ENCODE results near the gene ATP2A2.

ATP2A2 gene

GRCh38 chr12:110301065-110301806 lies 20.2 kb downstream of the ATP2A2 start:
- peaks cover 59% of the 10 kb centered on the region for H3K79me2 ChIP-seq

DNA sequence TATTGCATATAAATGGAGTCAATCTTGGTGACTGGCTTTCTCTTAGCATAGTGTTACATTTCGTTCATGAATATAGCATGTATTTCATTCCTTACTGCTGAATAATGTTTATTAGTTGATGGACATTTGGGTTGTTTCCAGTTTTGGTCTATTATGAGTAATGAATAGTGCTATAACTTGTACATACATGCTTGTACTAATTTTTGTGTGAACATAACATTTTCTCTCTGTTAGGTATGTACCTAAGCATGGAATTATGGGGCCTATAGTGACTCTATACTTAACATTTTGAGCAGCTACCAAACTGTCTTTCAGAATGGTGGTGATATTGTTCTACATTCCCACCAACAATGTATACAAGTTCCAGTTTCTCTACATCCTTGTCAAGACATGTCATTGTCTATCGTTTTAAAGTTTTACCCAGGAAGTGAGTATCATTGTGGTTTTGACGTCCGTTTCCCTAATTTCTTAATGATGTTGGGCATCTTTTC lies 23.1 kb downstream of the ATP2A2 start:
- no peaks in the 10 kb centered on the region for H3K36me3 ChIP-seq (ENCODE audit: control insufficient read depth, insufficient read depth, low read length)
- no peak for TF ChIP-seq CTCF (IDR thresholded peaks at IDR 0.05)
- H3K9ac ChIP-seq = no peak overlapping the region

More at GRCh38 chr12:110301065-110301806, 20.2 kb downstream of the ATP2A2 start:
- H2AFZ ChIP-seq = no peak overlapping the region
- H3K27me3 ChIP-seq (ENCODE audit: control insufficient read depth, insufficient read depth, low read length) = no peaks in the 10 kb centered on the region
- no peak overlapping the region for H3K9ac ChIP-seq
- H3K9me3 ChIP-seq (ENCODE audit: control insufficient read depth, low read length) = no peaks in the 10 kb centered on the region
- no peak for TF ChIP-seq CTCF (IDR thresholded peaks at IDR 0.05)
- peaks cover 4% of the 10 kb centered on the region for H3K4me1 ChIP-seq
- H3K4me2 ChIP-seq (ENCODE audit: low read length) = no peak overlapping the region
- no peak overlapping the region for H3K27ac ChIP-seq
- H3K4me3 ChIP-seq (ENCODE audit: low read depth, low read length) = no peak overlapping the region
- no peaks in the 10 kb centered on the region for H3K36me3 ChIP-seq (ENCODE audit: control insufficient read depth, insufficient read depth, low read length)

GRCh38 chr12:110307372-110307771 lies 26.3 kb downstream of the ATP2A2 start:
- Histone ChIP-seq H3K36me3 (ENCODE audit: control insufficient read depth, insufficient read depth, low read length) (no peaks in the 10 kb centered on the region), H3K27ac (no peak overlapping the region), H3K4me3 (ENCODE audit: low read depth, low read length) (no peak overlapping the region), H3K27me3 (ENCODE audit: control insufficient read depth, insufficient read depth, low read length) (no peaks in the 10 kb centered on the region), H3K9ac (no peak overlapping the region), H3K79me2 (peaks cover 76% of the 10 kb centered on the region), H2AFZ (no peak overlapping the region), H3K9me3 (ENCODE audit: control insufficient read depth, low read length) (no peaks in the 10 kb centered on the region), H3K4me1 (peaks cover 4% of the 10 kb centered on the region), H3K4me2 (ENCODE audit: low read length) (no peak overlapping the region)
- no peak for TF ChIP-seq CTCF (IDR thresholded peaks at IDR 0.05)

More for the DNA sequence above, 23.1 kb downstream of the ATP2A2 start:
- Histone ChIP-seq H3K4me3 (ENCODE audit: low read depth, low read length) (no peak overlapping the region), H3K9me3 (ENCODE audit: control insufficient read depth, low read length) (no peaks in the 10 kb centered on the region), H3K4me2 (ENCODE audit: low read length) (no peak overlapping the region), H2AFZ (no peak overlapping the region), H3K27ac (no peak overlapping the region), H3K79me2 (peaks cover 68% of the 10 kb centered on the region), H3K4me1 (peaks cover 4% of the 10 kb centered on the region), H3K27me3 (ENCODE audit: control insufficient read depth, insufficient read depth, low read length) (no peaks in the 10 kb centered on the region)

GRCh38 chr12:110310763-110311162 lies 29.7 kb downstream of the ATP2A2 start:
- Histone ChIP-seq H3K27ac (no peak overlapping the region), H3K9ac (no peak overlapping the region), H2AFZ (no peak overlapping the region), H3K9me3 (ENCODE audit: control insufficient read depth, low read length) (no peaks in the 10 kb centered on the region), H3K79me2 (peaks cover 66% of the 10 kb centered on the region), H3K4me2 (ENCODE audit: low read length) (no peak overlapping the region), H3K27me3 (ENCODE audit: control insufficient read depth, insufficient read depth, low read length) (no peaks in the 10 kb centered on the region), H3K4me3 (ENCODE audit: low read depth, low read length) (no peak overlapping the region), H3K36me3 (ENCODE audit: control insufficient read depth, insufficient read depth, low read length) (no peaks in the 10 kb centered on the region), H3K4me1 (no peaks in the 10 kb centered on the region)
- no peak for TF ChIP-seq CTCF (IDR thresholded peaks at IDR 0.05)

DNA sequence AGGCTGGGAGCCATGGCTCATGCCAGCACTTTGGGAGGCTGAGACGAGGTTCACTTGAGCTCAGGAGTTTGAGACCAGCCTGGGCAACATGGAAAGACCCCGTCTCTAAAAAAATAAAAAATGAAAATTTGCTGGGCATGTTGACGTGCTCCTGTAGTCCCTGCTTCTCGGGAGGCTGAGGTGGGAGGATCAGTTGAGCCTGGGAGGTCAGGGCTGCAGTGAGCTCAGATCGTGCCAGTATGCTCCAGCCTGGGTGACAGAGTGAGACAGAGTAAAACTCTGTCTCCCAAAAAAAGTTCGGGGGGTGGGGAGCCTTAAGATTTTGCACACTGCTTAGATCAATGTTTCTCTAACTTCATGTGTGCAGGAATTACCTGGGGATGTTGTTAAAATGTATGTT lies 30.9 kb downstream of the ATP2A2 start:
- H3K9me3 ChIP-seq (ENCODE audit: control insufficient read depth, low read length) = no peaks in the 10 kb centered on the region
- H3K27me3 ChIP-seq (ENCODE audit: control insufficient read depth, insufficient read depth, low read length) = no peaks in the 10 kb centered on the region
- no peak overlapping the region for H3K4me3 ChIP-seq (ENCODE audit: low read depth, low read length)
- H3K36me3 ChIP-seq (ENCODE audit: control insufficient read depth, insufficient read depth, low read length) = no peaks in the 10 kb centered on the region
- no peak for TF ChIP-seq CTCF (IDR thresholded peaks at IDR 0.05)
- H3K9ac ChIP-seq = no peak overlapping the region
- H3K79me2 ChIP-seq = peaks cover 65% of the 10 kb centered on the region
- H3K4me2 ChIP-seq (ENCODE audit: low read length) = no peak overlapping the region
- H3K4me1 ChIP-seq = no peaks in the 10 kb centered on the region
- H3K27ac ChIP-seq = no peak overlapping the region
- no peak overlapping the region for H2AFZ ChIP-seq
